ENCODE data around the gene RAB3IL1.
"Not testable (repeated sequence)": the region's sequence is repeated elsewhere in the genome, so short reads cannot be mapped to it uniquely, and the experiment has no call there.

RAB3IL1 gene

GRCh38 chr11:61882879-61883278, 34.5 kb downstream of the RAB3IL1 start:
- DNase-seq = no peak

- not testable (repeated sequence) for DNase-seq
Observed at GRCh38 chr11:61882267-61882666, 35.1 kb downstream of the RAB3IL1 start.

- DNase-seq = no peak
Observed at GRCh38 chr11:61881397-61881796, 36.0 kb downstream of the RAB3IL1 start.

- no peak for DNase-seq
Observed at GRCh38 chr11:61880454-61880853, 36.9 kb downstream of the RAB3IL1 start.

- no peak for DNase-seq
Observed at GRCh38 chr11:61880031-61880430, 37.3 kb downstream of the RAB3IL1 start.

GRCh38 chr11:61879152-61879551, 38.2 kb downstream of the RAB3IL1 start:
- no peak for DNase-seq

GRCh38 chr11:61875698-61876097, 41.7 kb downstream of the RAB3IL1 start:
- no peak for DNase-seq

GRCh38 chr11:61874853-61875252, 42.5 kb downstream of the RAB3IL1 start:
- DNase-seq = no peak

GRCh38 chr11:61874377-61874809, 43.0 kb downstream of the RAB3IL1 start:
- no peak for DNase-seq

GRCh38 chr11:61873588-61874376, 43.6 kb downstream of the RAB3IL1 start:
- DNase-seq = no peak

- no peak for DNase-seq
Observed at GRCh38 chr11:61872935-61873565, 44.3 kb downstream of the RAB3IL1 start.

- DNase-seq = peak; percentile 85
Observed at GRCh38 chr11:61871158-61871597, 46.2 kb downstream of the RAB3IL1 start.

- peak; percentile 53 for DNase-seq
Observed at GRCh38 chr11:61870541-61871031, 46.8 kb downstream of the RAB3IL1 start.

- no peak for DNase-seq
Observed at GRCh38 chr11:61869708-61870451, 47.5 kb downstream of the RAB3IL1 start.

GRCh38 chr11:61869429-61869707, 48.0 kb downstream of the RAB3IL1 start:
- no peak for DNase-seq

GRCh38 chr11:61868571-61869428, 48.6 kb downstream of the RAB3IL1 start:
- DNase-seq = no peak

- no peak for DNase-seq
Observed at GRCh38 chr11:61866958-61867343, 50.4 kb downstream of the RAB3IL1 start.

GRCh38 chr11:61866231-61866957, 51.0 kb downstream of the RAB3IL1 start:
- DNase-seq = no peak

GRCh38 chr11:61864814-61865775, 52.3 kb downstream of the RAB3IL1 start:
- no peak for DNase-seq

GRCh38 chr11:61863548-61864081, 53.8 kb downstream of the RAB3IL1 start:
- DNase-seq = no peak
